GM18502 (cell line): ENCODE data around the gene KIF16B.
"Not testable (repeated sequence)": the region's sequence is repeated elsewhere in the genome, so short reads cannot be mapped to it uniquely, and the experiment has no call there.

Experiments used
- ATAC-seq: cut with Tn5 transposase; IDR thresholded peaks from one replicate; pipeline ENCODE4 v1.9.1; 2021; ENCODE audit warnings: mild to moderate bottlenecking; ENCODE audit not compliant: unreplicated experiment, poor library complexity

KIF16B gene

GRCh38 chr20:16240355-16240754 is 332.9 kb downstream of the KIF16B start:
- no peak for ATAC-seq

- ATAC-seq: no peak
These were observed 336.5 kb downstream of the KIF16B start for GRCh38 chr20:16236589-16237241.

GRCh38 chr20:16230402-16230801 is 342.8 kb downstream of the KIF16B start:
- no peak for ATAC-seq

- no peak for ATAC-seq
These were observed 343.4 kb downstream of the KIF16B start for GRCh38 chr20:16229813-16230212.

GRCh38 chr20:16228722-16229121 is 344.5 kb downstream of the KIF16B start:
- ATAC-seq: no peak

- not testable (repeated sequence) for ATAC-seq
These were observed 346.3 kb downstream of the KIF16B start for GRCh38 chr20:16226961-16227360.

GRCh38 chr20:16224836-16225235 is 348.4 kb downstream of the KIF16B start:
- ATAC-seq: no peak

- ATAC-seq: no peak
These were observed 350.3 kb downstream of the KIF16B start for GRCh38 chr20:16222859-16223411.
